ENCODE results near the gene MAP4K2. TPM values are rescaled to one million over a fixed set of nuclear protein-coding genes. Genes with fewer than 3 reads are reported as not detected.

The MAP4K2 gene
- total and polyA plus RNA-seq, 4 donors, result 5.4 to 29.6 (median 11.1) TPM

DNA sequence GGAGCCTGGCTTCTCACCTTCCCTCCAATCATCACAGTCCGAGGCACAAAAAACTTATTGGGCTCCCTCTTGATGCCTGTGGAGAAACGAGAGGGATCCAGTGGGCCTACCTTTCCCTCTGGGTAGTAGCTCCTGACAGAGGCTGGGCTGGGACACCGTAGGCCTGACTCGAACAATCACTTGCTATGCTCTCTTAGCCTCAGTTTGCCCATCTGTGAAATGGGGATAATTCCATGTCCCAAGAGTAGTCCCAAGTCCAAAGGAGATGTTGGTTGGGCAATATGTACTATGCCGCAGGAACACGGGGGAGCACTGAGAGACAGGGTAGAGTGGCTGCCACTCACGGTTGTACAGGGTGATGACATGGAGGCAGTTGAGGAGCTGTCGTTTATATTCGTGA is 51.4 kb downstream of the MAP4K2 start:
- 93 to 95% methylated on average over 9 of the region's 9 CpGs for whole genome bisulfite sequencing, 2 donors
- intact Hi-C loops (cut with DNase I), result no loop called here
- no peaks in the 10 kb centered on the region for H3K36me3 ChIP-seq (ENCODE audit: control insufficient read depth in 1 of 2, insufficient read depth in 2 of 2, low read length in 1 of 2)
- no peaks in the 10 kb centered on the region for H3K4me1 ChIP-seq (ENCODE audit: control insufficient read depth in 1 of 2, insufficient read depth in 2 of 2, low read length in 2 of 2)
- no peak overlapping the region for H3K4me3 ChIP-seq (ENCODE audit: low read length in 2 of 2)
- H3K9me3 ChIP-seq (ENCODE audit: control insufficient read depth, low read length), result no peaks in the 10 kb centered on the region
- DNase-seq (peak in 1 of 2 donors; percentile 15), ATAC-seq (ENCODE audit: low FRiP score) (no peak)
- H3K27ac ChIP-seq (ENCODE audit: low read depth in 1 of 2, low read length in 2 of 2), result no peak overlapping the region
- H3K27me3 ChIP-seq (ENCODE audit: control insufficient read depth in 1 of 2, insufficient read depth in 2 of 2, low read length in 1 of 2), result no peaks in the 10 kb centered on the region

DNA sequence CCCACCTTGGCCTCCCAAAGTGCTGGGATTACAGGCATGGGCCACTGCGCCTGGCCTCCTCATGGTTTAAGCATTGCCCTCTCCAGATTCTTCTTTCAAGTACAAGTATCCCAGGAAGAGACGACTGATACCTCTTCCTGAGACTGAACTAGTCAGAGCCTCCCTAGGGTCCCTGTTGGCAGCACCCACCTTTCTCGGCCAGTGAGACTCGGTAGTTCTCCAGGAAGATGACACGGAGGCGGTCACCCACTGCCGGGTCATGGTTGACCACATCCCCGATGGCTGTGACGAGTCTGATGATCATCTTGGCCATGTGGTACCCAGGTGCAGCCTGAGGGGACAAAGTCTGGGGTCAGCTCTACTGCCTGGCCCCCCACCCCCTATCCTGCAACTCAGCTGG is 51.9 kb downstream of the MAP4K2 start:
- H3K27me3 ChIP-seq (ENCODE audit: control insufficient read depth in 1 of 2, insufficient read depth in 2 of 2, low read length in 1 of 2), result no peaks in the 10 kb centered on the region
- DNase-seq (peak; percentile 34 to 58), ATAC-seq (ENCODE audit: low FRiP score) (no peak)
- no peak overlapping the region for H3K27ac ChIP-seq (ENCODE audit: low read depth in 1 of 2, low read length in 2 of 2)
- intact Hi-C loops (cut with DNase I), result no loop called here
- H3K4me1 ChIP-seq (ENCODE audit: control insufficient read depth in 1 of 2, insufficient read depth in 2 of 2, low read length in 2 of 2), result no peaks in the 10 kb centered on the region
- no peaks in the 10 kb centered on the region for H3K9me3 ChIP-seq (ENCODE audit: control insufficient read depth, low read length)
- 87 to 93% methylated on average over 9 of the region's 9 CpGs for WGBS, 2 donors
- no peaks in the 10 kb centered on the region for H3K36me3 ChIP-seq (ENCODE audit: control insufficient read depth in 1 of 2, insufficient read depth in 2 of 2, low read length in 1 of 2)
- no peak overlapping the region for H3K4me3 ChIP-seq (ENCODE audit: low read length in 2 of 2)

DNA sequence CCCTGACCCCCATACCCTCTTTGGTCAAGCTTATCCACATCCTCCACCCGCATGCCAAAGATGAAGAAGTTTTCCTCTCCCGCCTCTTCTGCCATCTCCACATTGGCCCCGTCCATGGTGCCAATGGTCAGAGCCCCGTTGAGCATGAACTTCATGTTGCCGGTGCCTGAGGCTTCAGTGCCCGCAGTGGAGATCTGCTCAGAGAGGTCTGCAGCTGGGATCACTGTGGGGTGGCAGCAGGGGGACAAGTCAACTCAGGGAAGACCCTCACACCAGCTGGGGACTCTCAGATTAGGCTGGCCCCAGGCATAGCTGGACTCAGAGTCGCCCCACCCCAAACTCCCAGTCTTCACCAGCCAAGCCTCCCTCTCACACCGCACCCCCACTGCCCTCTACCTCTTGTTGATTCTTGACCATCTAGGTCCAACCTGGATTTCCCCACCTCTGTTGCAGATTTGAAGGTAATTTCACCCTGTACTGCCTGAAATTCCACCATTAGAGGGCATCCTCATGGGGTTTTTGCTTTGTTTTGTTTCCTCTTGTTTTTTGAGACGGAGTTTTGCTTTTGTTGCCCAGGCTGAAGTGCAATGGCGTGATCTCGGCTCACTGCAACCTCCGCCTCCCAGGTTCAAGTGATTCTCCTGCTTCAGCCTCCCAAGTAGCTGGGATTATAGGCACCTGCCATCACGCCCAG is 52.5 kb downstream of the MAP4K2 start:
- Histone ChIP-seq H3K27ac (ENCODE audit: low read depth in 1 of 2, low read length in 2 of 2) (no peak overlapping the region), H3K4me1 (ENCODE audit: control insufficient read depth in 1 of 2, insufficient read depth in 2 of 2, low read length in 2 of 2) (no peaks in the 10 kb centered on the region), H3K36me3 (ENCODE audit: control insufficient read depth in 1 of 2, insufficient read depth in 2 of 2, low read length in 1 of 2) (no peaks in the 10 kb centered on the region), H3K9me3 (ENCODE audit: control insufficient read depth, low read length) (no peaks in the 10 kb centered on the region), H3K4me3 (ENCODE audit: low read length in 2 of 2) (no peak overlapping the region), H3K27me3 (ENCODE audit: control insufficient read depth in 1 of 2, insufficient read depth in 2 of 2, low read length in 1 of 2) (no peaks in the 10 kb centered on the region)
- intact Hi-C loops (cut with DNase I), result no loop called here
- no peak for ATAC-seq (ENCODE audit: low FRiP score)
- 89 to 93% methylated on average over 12 to 13 of the region's 13 CpGs for WGBS, 2 donors
- DNase-seq, result peak; percentile 34 to 69

DNA sequence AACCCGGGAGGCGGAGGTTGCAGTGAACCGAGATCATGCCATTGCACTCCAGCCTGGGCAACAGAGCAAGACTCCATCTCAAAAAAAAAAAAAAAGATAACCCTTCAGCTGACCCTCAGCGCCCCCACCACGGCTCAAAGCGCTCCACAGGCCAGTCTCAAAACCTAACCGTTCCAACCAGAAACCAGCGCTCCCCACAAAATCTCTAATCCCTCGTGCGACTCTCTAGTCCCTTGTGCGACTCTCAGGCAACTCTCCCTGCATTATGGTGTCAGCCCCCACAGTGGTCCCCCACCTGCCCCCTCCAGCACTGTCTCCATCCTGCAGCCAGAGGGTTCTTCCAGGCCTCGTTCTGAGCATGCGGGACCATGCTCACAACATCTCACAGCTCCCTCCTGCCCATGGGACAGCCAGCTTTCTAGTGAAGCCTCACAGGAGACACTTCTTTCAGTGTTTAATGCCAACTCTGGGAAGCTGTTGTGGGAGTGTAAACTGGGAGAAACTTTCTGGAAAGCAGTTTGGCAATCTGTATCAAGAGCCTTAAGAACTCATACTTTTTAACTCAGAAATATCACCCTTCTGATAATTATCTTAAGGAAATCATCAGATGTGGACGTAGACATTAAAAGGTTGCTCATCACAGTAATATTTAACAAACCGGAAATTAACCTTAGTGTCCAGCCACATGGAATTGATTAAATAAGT is 54.9 kb downstream of the MAP4K2 start:
- H3K36me3 ChIP-seq (ENCODE audit: control insufficient read depth in 1 of 2, insufficient read depth in 2 of 2, low read length in 1 of 2), result no peaks in the 10 kb centered on the region
- no peaks in the 10 kb centered on the region for H3K27me3 ChIP-seq (ENCODE audit: control insufficient read depth in 1 of 2, insufficient read depth in 2 of 2, low read length in 1 of 2)
- DNase-seq (no peak), ATAC-seq (ENCODE audit: low FRiP score) (no peak)
- no peak overlapping the region for H3K4me3 ChIP-seq (ENCODE audit: low read length in 2 of 2)
- H3K4me1 ChIP-seq (ENCODE audit: control insufficient read depth in 1 of 2, insufficient read depth in 2 of 2, low read length in 2 of 2), result no peaks in the 10 kb centered on the region
- H3K9me3 ChIP-seq (ENCODE audit: control insufficient read depth, low read length), result no peaks in the 10 kb centered on the region
- H3K27ac ChIP-seq (ENCODE audit: low read depth in 1 of 2, low read length in 2 of 2), result no peak overlapping the region
- 78 to 81% methylated on average over 15 of the region's 15 CpGs for WGBS, 2 donors
- intact Hi-C loops (cut with DNase I), result no loop called here

DNA sequence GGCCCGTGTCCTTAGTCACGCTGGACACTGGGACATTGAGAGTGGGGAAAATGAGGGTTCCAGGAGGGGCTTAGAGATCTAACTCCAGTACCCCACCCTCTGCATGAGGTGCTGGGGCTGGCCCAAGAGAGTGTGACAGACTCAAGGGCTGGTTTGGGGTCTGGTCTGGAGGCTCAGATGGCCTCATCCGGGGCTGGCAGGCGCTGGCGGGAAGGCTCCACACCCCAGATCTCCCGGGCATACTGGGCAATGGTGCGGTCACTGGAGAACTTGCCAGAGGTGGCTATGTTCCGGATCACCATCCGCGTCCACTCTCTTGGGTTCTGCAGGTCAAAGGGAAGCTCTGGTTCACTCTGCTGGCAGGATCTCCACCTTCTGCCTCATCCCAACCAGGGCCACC is 56.5 kb downstream of the MAP4K2 start:
- no peak for ATAC-seq (ENCODE audit: low FRiP score)
- Histone ChIP-seq H3K4me1 (ENCODE audit: control insufficient read depth in 1 of 2, insufficient read depth in 2 of 2, low read length in 2 of 2) (no peaks in the 10 kb centered on the region), H3K9me3 (ENCODE audit: control insufficient read depth, low read length) (no peaks in the 10 kb centered on the region), H3K27me3 (ENCODE audit: control insufficient read depth in 1 of 2, insufficient read depth in 2 of 2, low read length in 1 of 2) (no peaks in the 10 kb centered on the region), H3K27ac (ENCODE audit: low read depth in 1 of 2, low read length in 2 of 2) (peak overlapping the region; percentile 25 to 65), H3K4me3 (ENCODE audit: low read length in 2 of 2) (no peak overlapping the region), H3K36me3 (ENCODE audit: control insufficient read depth in 1 of 2, insufficient read depth in 2 of 2, low read length in 1 of 2) (no peaks in the 10 kb centered on the region)
- intact Hi-C loops (cut with DNase I), result no loop called here
- no peak for DNase-seq
- WGBS, 2 donors, result 44 to 57% methylated on average over 10 of the region's 10 CpGs

DNA sequence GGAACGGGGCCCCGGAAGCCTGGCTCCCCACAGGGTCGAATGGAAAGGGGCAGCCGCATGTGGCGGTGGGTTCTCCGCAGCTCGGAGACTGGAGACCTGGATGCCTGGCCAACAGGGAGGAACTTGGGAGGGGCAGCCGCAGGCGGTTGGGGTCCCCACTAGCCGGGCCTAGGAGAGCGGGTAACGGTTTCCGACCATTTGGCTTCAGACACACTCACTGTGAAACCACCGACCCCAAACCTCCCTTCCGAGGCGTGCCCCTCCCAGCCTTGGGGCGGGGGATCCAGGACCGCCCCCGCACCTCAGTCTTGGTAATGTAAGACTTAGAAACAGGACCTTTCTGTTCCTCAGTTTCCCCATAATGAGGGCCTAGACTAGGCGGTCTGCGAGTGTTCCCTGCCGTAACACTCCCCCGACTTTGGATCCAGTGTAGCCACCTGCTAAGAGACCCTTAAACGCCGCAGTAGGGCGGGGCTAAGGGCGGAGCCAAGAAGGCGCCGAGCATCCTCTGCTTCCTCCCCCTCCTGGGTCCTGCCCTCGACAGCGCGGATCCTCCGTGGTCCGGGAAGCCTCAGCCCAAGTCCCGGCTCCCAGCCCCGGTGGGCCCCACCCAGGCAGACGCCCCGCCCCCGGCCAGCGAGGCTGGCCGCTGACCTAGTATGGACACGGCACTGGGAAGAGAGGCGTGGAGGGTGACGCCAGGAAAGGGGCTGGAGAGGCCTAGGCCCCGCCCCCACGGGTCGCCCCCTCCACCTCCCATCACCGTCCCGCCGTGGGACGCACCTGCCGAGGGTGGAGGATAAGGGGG is 57.3 kb downstream of the MAP4K2 start:
- intact Hi-C loops (cut with DNase I), result loop anchor here in 1 of 2 donors (2.0 kb wide), 1 partner anchor 31 kb away; no protein-coding TSS in a partner anchor
- WGBS, 2 donors, result 1% methylated on average over 52 of the region's 52 CpGs
- Histone ChIP-seq H3K27ac (ENCODE audit: low read depth in 1 of 2, low read length in 2 of 2) (peak overlapping the region; percentile 88 to 91), H3K4me1 (ENCODE audit: control insufficient read depth in 1 of 2, insufficient read depth in 2 of 2, low read length in 2 of 2) (no peaks in the 10 kb centered on the region), H3K9me3 (ENCODE audit: control insufficient read depth, low read length) (no peaks in the 10 kb centered on the region), H3K27me3 (ENCODE audit: control insufficient read depth in 1 of 2, insufficient read depth in 2 of 2, low read length in 1 of 2) (no peaks in the 10 kb centered on the region), H3K36me3 (ENCODE audit: control insufficient read depth in 1 of 2, insufficient read depth in 2 of 2, low read length in 1 of 2) (no peaks in the 10 kb centered on the region), H3K4me3 (ENCODE audit: low read length in 2 of 2) (peak overlapping the region; percentile 65 to 91)
- peak; percentile 85 for ATAC-seq (ENCODE audit: low FRiP score)
- DNase-seq, result peak; percentile 96 to 98

DNA sequence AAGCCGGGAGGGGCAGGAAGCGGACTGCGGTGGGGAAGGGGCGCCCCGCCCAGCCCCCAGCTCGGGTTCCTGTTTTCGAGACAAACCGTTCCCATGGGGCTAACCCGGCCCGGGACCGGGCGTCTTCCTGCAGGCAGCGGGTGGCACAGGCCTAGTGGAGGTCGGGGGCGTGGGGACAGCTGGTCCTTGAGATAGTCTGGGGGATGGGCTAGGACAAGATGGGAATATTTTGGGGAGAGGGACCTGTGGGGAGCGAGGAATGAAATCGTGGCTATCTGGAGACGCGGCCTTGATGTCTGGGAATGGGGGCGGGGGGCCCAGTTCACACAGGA is 57.9 kb downstream of the MAP4K2 start:
- Histone ChIP-seq H3K4me1 (ENCODE audit: control insufficient read depth in 1 of 2, insufficient read depth in 2 of 2, low read length in 2 of 2) (no peaks in the 10 kb centered on the region), H3K27me3 (ENCODE audit: control insufficient read depth in 1 of 2, insufficient read depth in 2 of 2, low read length in 1 of 2) (no peaks in the 10 kb centered on the region), H3K9me3 (ENCODE audit: control insufficient read depth, low read length) (no peaks in the 10 kb centered on the region), H3K4me3 (ENCODE audit: low read length in 2 of 2) (peak overlapping the region; percentile 65 to 91), H3K36me3 (ENCODE audit: control insufficient read depth in 1 of 2, insufficient read depth in 2 of 2, low read length in 1 of 2) (no peaks in the 10 kb centered on the region), H3K27ac (ENCODE audit: low read depth in 1 of 2, low read length in 2 of 2) (peak overlapping the region; percentile 88 to 91)
- ATAC-seq (ENCODE audit: low FRiP score), result no peak
- intact Hi-C loops (cut with DNase I), result loop anchor here in 1 of 2 donors (2.0 kb wide), 1 partner anchor 32 kb away; no protein-coding TSS in a partner anchor
- DNase-seq, result peak; percentile 89 to 91
- WGBS, 2 donors, result 1 to 2% methylated on average over 19 to 20 of the region's 20 CpGs

DNA sequence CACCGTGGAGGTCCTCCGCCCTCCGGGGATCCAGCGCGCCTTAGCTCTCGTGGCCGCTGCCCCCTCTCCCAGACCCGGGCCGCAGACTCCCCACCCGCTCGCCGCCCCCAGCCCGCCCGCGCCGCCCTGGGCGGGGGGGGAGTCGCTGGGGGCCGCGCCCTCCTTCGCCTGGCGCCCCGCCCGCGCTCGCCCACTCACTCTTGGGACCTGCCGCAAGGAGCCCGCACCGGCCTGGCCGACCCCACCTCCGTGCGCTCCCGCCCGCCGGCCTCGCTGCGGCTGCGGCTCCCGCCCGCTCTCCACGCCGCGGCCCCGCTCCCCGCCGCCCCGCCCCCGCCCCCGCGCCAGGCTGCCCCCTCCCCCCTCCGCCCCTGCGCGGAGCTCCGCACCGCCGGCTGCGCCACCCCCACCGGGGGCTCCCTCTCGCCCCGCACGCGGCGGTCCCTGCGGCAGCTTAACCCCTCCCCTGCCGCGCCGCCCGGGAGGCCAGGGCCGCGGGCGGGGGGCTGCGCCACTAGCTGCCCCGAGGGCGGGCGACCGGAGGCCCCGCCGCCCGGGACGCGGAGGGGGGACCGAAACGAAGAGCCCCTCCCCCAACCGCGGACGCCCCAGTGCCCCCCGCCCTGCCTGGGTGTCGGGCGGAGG is 58.3 kb downstream of the MAP4K2 start:
- Histone ChIP-seq H3K27me3 (ENCODE audit: control insufficient read depth in 1 of 2, insufficient read depth in 2 of 2, low read length in 1 of 2) (no peaks in the 10 kb centered on the region), H3K36me3 (ENCODE audit: control insufficient read depth in 1 of 2, insufficient read depth in 2 of 2, low read length in 1 of 2) (no peaks in the 10 kb centered on the region), H3K4me1 (ENCODE audit: control insufficient read depth in 1 of 2, insufficient read depth in 2 of 2, low read length in 2 of 2) (no peaks in the 10 kb centered on the region), H3K27ac (ENCODE audit: low read depth in 1 of 2, low read length in 2 of 2) (peak overlapping the region; percentile 88 to 91), H3K9me3 (ENCODE audit: control insufficient read depth, low read length) (no peaks in the 10 kb centered on the region), H3K4me3 (ENCODE audit: low read length in 2 of 2) (peak overlapping the region; percentile 65 to 91)
- ATAC-seq (ENCODE audit: low FRiP score), result no peak
- peak in 1 of 2 donors; percentile 85 for DNase-seq
- intact Hi-C loops (cut with DNase I), result loop anchor here in 1 of 2 donors (2.0 kb wide), 1 partner anchor 32 kb away; no protein-coding TSS in a partner anchor
- 1% methylated on average over 15 to 89 of the region's 89 CpGs for WGBS, 2 donors
